Measurements from ENCODE around the gene POU2F1.

POU2F1 gene

GRCh38 chr1:167367705-167368104 is 147.0 kb downstream of the POU2F1 start:
- no peak for DNase-seq (ENCODE audit: low spot score)

- DNase-seq (ENCODE audit: low spot score) = no peak
Observed at GRCh38 chr1:167369175-167369574, 148.5 kb downstream of the POU2F1 start.

GRCh38 chr1:167369933-167370332 is 149.2 kb downstream of the POU2F1 start:
- DNase-seq (ENCODE audit: low spot score) = no peak

- no peak for DNase-seq (ENCODE audit: low spot score)
Observed at GRCh38 chr1:167371030-167371429, 150.3 kb downstream of the POU2F1 start.

GRCh38 chr1:167373398-167373797 is 152.7 kb downstream of the POU2F1 start:
- no peak for DNase-seq (ENCODE audit: low spot score)

GRCh38 chr1:167373986-167374385 is 153.3 kb downstream of the POU2F1 start:
- DNase-seq (ENCODE audit: low spot score) = no peak

GRCh38 chr1:167375949-167376348 is 155.3 kb downstream of the POU2F1 start:
- DNase-seq (ENCODE audit: low spot score) = no peak

- no peak for DNase-seq (ENCODE audit: low spot score)
Observed at GRCh38 chr1:167387251-167387910, 166.7 kb downstream of the POU2F1 start.

- no peak for DNase-seq (ENCODE audit: low spot score)
Observed at GRCh38 chr1:167388976-167389375, 168.3 kb downstream of the POU2F1 start.

GRCh38 chr1:167392200-167392696 is 171.6 kb downstream of the POU2F1 start:
- no peak for DNase-seq (ENCODE audit: low spot score)

- DNase-seq (ENCODE audit: low spot score) = no peak
Observed at GRCh38 chr1:167400359-167400953, 179.8 kb downstream of the POU2F1 start.

GRCh38 chr1:167401260-167401873 is 180.7 kb downstream of the POU2F1 start:
- peak; percentile 70 for DNase-seq (ENCODE audit: low spot score)

- DNase-seq (ENCODE audit: low spot score) = no peak
Observed at GRCh38 chr1:167404161-167404888, 183.6 kb downstream of the POU2F1 start.

GRCh38 chr1:167404908-167405307 is 184.2 kb downstream of the POU2F1 start:
- DNase-seq (ENCODE audit: low spot score) = no peak

GRCh38 chr1:167408355-167408754 is 187.7 kb downstream of the POU2F1 start:
- no peak for DNase-seq (ENCODE audit: low spot score)

GRCh38 chr1:167409183-167409582 is 188.5 kb downstream of the POU2F1 start:
- peak; percentile 9 for DNase-seq (ENCODE audit: low spot score)

- DNase-seq (ENCODE audit: low spot score) = no peak
Observed at GRCh38 chr1:167412072-167412471, 191.4 kb downstream of the POU2F1 start.

- DNase-seq (ENCODE audit: low spot score) = no peak
Observed at GRCh38 chr1:167412920-167413319, 192.2 kb downstream of the POU2F1 start.

GRCh38 chr1:167413328-167413727 is 192.6 kb downstream of the POU2F1 start:
- no peak for DNase-seq (ENCODE audit: low spot score)

GRCh38 chr1:167416506-167416905 is 195.8 kb downstream of the POU2F1 start:
- DNase-seq (ENCODE audit: low spot score) = no peak

- DNase-seq (ENCODE audit: low spot score) = no peak
Observed at GRCh38 chr1:167418391-167418790, 197.7 kb downstream of the POU2F1 start.

GRCh38 chr1:167419245-167419644 is 198.6 kb downstream of the POU2F1 start:
- no peak for DNase-seq (ENCODE audit: low spot score)

GRCh38 chr1:167420510-167420909 is 199.8 kb downstream of the POU2F1 start:
- no peak for DNase-seq (ENCODE audit: low spot score)

Data from kidney tubule cell (primary cell).